ENCODE measurements around the gene IL11. TPM values are rescaled to one million over a fixed set of nuclear protein-coding genes. Genes with fewer than 3 reads are reported as not detected.

Gene IL11
- total RNA-seq, 1 experiment from 2014 or later, result 1.8 TPM

DNA sequence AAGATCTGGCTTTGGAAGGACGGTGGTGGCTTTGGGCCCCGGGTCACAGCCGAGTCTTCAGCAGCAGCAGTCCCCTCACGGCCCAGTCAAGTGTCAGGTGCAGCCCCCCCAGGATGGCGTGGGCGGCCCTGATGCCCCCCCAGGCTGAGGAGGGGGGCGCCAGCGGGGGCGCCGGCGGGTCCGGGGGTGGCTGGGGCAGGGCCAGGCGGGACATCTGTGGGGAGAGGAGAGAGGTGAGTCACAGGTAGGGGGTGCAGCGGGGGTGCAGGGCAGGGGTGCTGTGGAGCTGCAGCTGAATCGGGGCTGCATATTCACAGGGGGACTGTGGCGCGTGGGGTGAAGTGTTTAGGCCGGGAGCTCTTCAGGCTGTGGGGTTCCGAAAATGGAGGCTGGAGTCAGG lies 4.3 kb downstream of the IL11 start (continued):
- TF ChIP-seq JAZF1 (CRISPR knock-in tag; IDR thresholded peaks at IDR 0.05) (no peak), FOXP1 (CRISPR knock-in tag; IDR thresholded peaks at IDR 0.05; ENCODE audit: borderline replicate concordance) (no peak), FOXJ3 (CRISPR knock-in tag; IDR thresholded peaks at IDR 0.05; ENCODE audit: borderline replicate concordance) (no peak), TEAD1 (CRISPR knock-in tag; IDR thresholded peaks at IDR 0.05) (no peak)

- ChIA-PET POLR2A (no interaction called here), CTCF (interaction anchor here (1.0 kb wide), 2 partner anchors 10 to 19 kb away, joined by 3 read pairs; no protein-coding TSS in a partner anchor)
- Mint-ChIP-seq H3K9me3 (no peaks in the 10 kb centered on the region), H3K27me3 (ENCODE audit: low read depth) (peaks cover 59% of the 10 kb centered on the region), H3K4me1 (peaks cover 3% of the 10 kb centered on the region; the same call in 1 of the 2 replicates), H3K36me3 (no peaks in the 10 kb centered on the region), H3K27ac (no peak overlapping the region), H3K4me3 (no peak overlapping the region)
- TF ChIP-seq ZNF121 (CRISPR knock-in tag; IDR thresholded peaks at IDR 0.05) (no peak), ZNF138 (CRISPR knock-in tag; conservative IDR thresholded peaks at IDR 0.05) (no peak), KAT7 (CRISPR knock-in tag; IDR thresholded peaks at IDR 0.05; ENCODE audit: borderline replicate concordance) (no peak), JAZF1 (CRISPR knock-in tag; IDR thresholded peaks at IDR 0.05) (no peak), JUN (CRISPR knock-in tag; IDR thresholded peaks at IDR 0.05) (no peak), ZBTB21 (CRISPR knock-in tag; IDR thresholded peaks at IDR 0.05; ENCODE audit: borderline replicate concordance) (no peak), HMGXB4 (CRISPR knock-in tag; IDR thresholded peaks at IDR 0.05) (no peak), ZNF671 (CRISPR knock-in tag; IDR thresholded peaks at IDR 0.05) (no peak), NFE2L1 (CRISPR knock-in tag; IDR thresholded peaks at IDR 0.05) (no peak), AR (CRISPR knock-in tag; IDR thresholded peaks at IDR 0.05) (no peak), NR3C1 (CRISPR knock-in tag; conservative IDR thresholded peaks at IDR 0.05; ENCODE audit: low read depth) (no peak), E2F5 (CRISPR knock-in tag; IDR thresholded peaks at IDR 0.05) (no peak)
- TF ChIP-seq, protein P1, sequence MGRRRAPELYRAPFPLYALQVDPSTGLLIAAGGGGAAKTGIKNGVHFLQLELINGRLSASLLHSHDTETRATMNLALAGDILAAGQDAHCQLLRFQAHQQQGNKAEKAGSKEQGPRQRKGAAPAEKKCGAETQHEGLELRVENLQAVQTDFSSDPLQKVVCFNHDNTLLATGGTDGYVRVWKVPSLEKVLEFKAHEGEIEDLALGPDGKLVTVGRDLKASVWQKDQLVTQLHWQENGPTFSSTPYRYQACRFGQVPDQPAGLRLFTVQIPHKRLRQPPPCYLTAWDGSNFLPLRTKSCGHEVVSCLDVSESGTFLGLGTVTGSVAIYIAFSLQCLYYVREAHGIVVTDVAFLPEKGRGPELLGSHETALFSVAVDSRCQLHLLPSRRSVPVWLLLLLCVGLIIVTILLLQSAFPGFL (CRISPR knock-in tag; IDR thresholded peaks at IDR 0.05; ENCODE audit: borderline replicate concordance), result no peak
- TF ChIP-seq, protein P2, sequence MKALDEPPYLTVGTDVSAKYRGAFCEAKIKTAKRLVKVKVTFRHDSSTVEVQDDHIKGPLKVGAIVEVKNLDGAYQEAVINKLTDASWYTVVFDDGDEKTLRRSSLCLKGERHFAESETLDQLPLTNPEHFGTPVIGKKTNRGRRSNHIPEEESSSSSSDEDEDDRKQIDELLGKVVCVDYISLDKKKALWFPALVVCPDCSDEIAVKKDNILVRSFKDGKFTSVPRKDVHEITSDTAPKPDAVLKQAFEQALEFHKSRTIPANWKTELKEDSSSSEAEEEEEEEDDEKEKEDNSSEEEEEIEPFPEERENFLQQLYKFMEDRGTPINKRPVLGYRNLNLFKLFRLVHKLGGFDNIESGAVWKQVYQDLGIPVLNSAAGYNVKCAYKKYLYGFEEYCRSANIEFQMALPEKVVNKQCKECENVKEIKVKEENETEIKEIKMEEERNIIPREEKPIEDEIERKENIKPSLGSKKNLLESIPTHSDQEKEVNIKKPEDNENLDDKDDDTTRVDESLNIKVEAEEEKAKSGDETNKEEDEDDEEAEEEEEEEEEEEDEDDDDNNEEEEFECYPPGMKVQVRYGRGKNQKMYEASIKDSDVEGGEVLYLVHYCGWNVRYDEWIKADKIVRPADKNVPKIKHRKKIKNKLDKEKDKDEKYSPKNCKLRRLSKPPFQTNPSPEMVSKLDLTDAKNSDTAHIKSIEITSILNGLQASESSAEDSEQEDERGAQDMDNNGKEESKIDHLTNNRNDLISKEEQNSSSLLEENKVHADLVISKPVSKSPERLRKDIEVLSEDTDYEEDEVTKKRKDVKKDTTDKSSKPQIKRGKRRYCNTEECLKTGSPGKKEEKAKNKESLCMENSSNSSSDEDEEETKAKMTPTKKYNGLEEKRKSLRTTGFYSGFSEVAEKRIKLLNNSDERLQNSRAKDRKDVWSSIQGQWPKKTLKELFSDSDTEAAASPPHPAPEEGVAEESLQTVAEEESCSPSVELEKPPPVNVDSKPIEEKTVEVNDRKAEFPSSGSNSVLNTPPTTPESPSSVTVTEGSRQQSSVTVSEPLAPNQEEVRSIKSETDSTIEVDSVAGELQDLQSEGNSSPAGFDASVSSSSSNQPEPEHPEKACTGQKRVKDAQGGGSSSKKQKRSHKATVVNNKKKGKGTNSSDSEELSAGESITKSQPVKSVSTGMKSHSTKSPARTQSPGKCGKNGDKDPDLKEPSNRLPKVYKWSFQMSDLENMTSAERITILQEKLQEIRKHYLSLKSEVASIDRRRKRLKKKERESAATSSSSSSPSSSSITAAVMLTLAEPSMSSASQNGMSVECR (CRISPR knock-in tag; IDR thresholded peaks at IDR 0.05; ENCODE audit: borderline replicate concordance), result no peak
- TF ChIP-seq, protein P3, sequence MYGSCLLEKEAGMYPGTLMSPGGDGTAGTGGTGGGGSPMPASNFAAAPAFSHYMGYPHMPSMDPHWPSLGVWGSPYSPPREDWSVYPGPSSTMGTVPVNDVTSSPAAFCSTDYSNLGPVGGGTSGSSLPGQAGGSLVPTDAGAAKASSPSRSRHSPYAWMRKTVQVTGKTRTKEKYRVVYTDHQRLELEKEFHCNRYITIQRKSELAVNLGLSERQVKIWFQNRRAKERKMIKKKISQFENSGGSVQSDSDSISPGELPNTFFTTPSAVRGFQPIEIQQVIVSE (CRISPR knock-in tag; IDR thresholded peaks at IDR 0.05; ENCODE audit: borderline replicate concordance), result no peak
- TF ChIP-seq, protein P4, sequence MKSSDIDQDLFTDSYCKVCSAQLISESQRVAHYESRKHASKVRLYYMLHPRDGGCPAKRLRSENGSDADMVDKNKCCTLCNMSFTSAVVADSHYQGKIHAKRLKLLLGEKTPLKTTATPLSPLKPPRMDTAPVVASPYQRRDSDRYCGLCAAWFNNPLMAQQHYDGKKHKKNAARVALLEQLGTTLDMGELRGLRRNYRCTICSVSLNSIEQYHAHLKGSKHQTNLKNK (CRISPR knock-in tag; IDR thresholded peaks at IDR 0.05), result no peak
- TF ChIP-seq, protein P5, sequence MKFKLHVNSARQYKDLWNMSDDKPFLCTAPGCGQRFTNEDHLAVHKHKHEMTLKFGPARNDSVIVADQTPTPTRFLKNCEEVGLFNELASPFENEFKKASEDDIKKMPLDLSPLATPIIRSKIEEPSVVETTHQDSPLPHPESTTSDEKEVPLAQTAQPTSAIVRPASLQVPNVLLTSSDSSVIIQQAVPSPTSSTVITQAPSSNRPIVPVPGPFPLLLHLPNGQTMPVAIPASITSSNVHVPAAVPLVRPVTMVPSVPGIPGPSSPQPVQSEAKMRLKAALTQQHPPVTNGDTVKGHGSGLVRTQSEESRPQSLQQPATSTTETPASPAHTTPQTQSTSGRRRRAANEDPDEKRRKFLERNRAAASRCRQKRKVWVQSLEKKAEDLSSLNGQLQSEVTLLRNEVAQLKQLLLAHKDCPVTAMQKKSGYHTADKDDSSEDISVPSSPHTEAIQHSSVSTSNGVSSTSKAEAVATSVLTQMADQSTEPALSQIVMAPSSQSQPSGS (CRISPR knock-in tag; IDR thresholded peaks at IDR 0.05; ENCODE audit: borderline replicate concordance, low read depth), result no peak
- no peak for DNase-seq (ENCODE audit: low spot score)
- no peak for ATAC-seq
These were observed 5.0 kb downstream of the IL11 start for GRCh38 chr19:55365245-55365644.

Measured in WTC11 (cell line).